Tibial artery (tissue), 4 donors: ENCODE measurements around the gene SMAD2.
A peak's percentile ranks its signal among the peaks of the same experiment; 100 is the strongest.

Experiments
- DNase-seq, 2 donors: peaks; one replicate each; pipeline ENCODE4 v3.0.0-alpha.2; 2019
- H3K27ac ChIP-seq, 2 donors: fragments of 200-600 bp; sonication (generic) in 1 of 2; 1 replicate in 1 of 2; 2 replicates in 1 of 2; pipeline ENCODE4 v1.5.1; 2018 to 2019; ENCODE audit warnings: mild to moderate bottlenecking in 1 of 2
- H3K27me3 ChIP-seq, 2 donors: fragments of 200-600 bp; sonication (generic) in 1 of 2; one replicate each; pipeline versions ENCODE4 v1.5.1 to v1.6.0; 2016 to 2019
- H3K36me3 ChIP-seq, 3 donors: fragments of 200-600 bp; sonication (generic) in 2 of 3; one replicate each; pipeline ENCODE4 v1.5.1; 2016 to 2019; ENCODE audit warnings: mild to moderate bottlenecking in 2 of 3
- H3K4me1 ChIP-seq, 4 donors: fragments of 200-600 bp; sonication (generic) in 2 of 4; 1 replicate in 3 of 4; 2 replicates in 1 of 4; pipeline ENCODE4 v1.5.1; 2016 to 2019
- H3K4me3 ChIP-seq, 2 donors: fragments of 200-600 bp; sonication (generic) in 1 of 2; 1 replicate in 1 of 2; 2 replicates in 1 of 2; pipeline ENCODE4 v1.5.1; 2018 to 2019; ENCODE audit warnings: mild to moderate bottlenecking in 2 of 2
- H3K9me3 ChIP-seq, 3 donors: fragments of 200-600 bp; sonication (generic) in 1 of 3; one replicate each; pipeline ENCODE4 v1.5.1; 2016 to 2019
- CTCF ChIP-seq, 2 experiments: fragments of 200-600 bp in 1 of 2; fragments of 450-650 bp in 1 of 2; IDR thresholded peaks; one replicate each; pipeline ENCODE4 v1.5.1; 2017 to 2019; ENCODE audit warnings: antibody characterized with exemption in 2 of 2, mild to moderate bottlenecking in 1 of 2, moderate library complexity in 1 of 2
- intact Hi-C: fragments of 100-400 bp; cut with DNase I; formaldehyde crosslinking; loops from one replicate; pipeline ENCODE4 v1.15.0; 2023; ENCODE audit warnings: low total_unique reads

The SMAD2 gene

GRCh38 chr18:47931718-47932103, 1.3 kb upstream of the SMAD2 start:
- H3K27me3 ChIP-seq: no peaks in the 10 kb centered on the region
- no peaks in the 10 kb centered on the region for H3K36me3 ChIP-seq
- TF ChIP-seq CTCF (IDR thresholded peaks at IDR 0.05): no peak
- peak overlapping the region; percentile 87 to 95 for H3K27ac ChIP-seq
- H3K4me3 ChIP-seq: peak overlapping the region; percentile 78 to 87
- H3K9me3 ChIP-seq: no peaks in the 10 kb centered on the region
- DNase-seq: no peak
- intact Hi-C loops: loop anchor here (10.0 kb wide), 2 partner anchors 73 to 513 kb away; no protein-coding TSS in a partner anchor
- H3K4me1 ChIP-seq: peaks cover 0 to 35% (median 14%) of the 10 kb centered on the region in 4 donors

DNA sequence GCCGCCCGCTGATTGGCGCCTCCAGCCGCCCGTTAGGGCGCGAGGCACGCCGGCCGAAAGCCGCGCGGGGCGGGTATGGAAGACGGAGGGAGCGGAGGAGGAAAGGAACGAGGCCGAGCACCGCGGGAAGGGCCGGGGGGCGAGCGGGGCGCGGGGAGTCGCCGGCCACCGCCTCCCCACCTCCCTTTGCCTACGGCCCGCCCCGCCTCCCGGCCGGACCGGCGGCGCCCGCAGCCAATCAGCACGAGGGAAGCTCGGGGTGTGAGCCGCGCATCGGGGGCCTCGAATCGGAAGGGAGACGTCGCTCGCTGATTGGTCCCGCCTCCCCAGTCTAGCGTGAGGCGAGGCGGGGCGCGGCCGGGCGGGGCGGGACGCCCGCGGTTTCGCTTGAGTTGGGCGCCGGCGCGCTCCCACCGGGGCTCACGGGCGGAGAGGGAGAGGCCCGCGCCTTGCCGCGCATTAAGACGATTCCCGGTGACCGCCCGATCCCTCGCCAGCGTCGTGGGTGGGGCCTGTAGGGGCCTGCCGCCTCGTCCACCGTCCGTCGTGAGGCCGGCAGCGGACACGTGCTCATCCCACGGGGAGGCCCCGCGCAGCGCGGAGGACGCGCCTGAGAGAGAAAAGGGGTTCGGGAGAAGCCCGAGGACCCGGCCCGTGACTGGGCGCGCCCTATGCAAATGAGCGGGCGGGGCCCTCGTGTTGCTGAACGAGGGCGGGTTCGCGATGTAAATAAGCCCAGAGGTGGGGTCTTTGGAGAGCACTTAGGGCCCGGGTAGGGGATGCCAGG, 665 bp upstream of the SMAD2 start:
- H3K27me3 ChIP-seq: no peaks in the 10 kb centered on the region
- peaks cover 0 to 41% (median 14%) of the 10 kb centered on the region in 4 donors for H3K4me1 ChIP-seq
- no peaks in the 10 kb centered on the region for H3K9me3 ChIP-seq
- TF ChIP-seq CTCF (IDR thresholded peaks at IDR 0.05): no peak
- no peaks in the 10 kb centered on the region for H3K36me3 ChIP-seq
- peak overlapping the region; percentile 78 to 87 for H3K4me3 ChIP-seq
- DNase-seq: peak; percentile 96 to 98
- peak overlapping the region; percentile 87 to 95 for H3K27ac ChIP-seq
- intact Hi-C loops: loop anchor here (10.0 kb wide), 2 partner anchors 74 to 514 kb away; no protein-coding TSS in a partner anchor

DNA sequence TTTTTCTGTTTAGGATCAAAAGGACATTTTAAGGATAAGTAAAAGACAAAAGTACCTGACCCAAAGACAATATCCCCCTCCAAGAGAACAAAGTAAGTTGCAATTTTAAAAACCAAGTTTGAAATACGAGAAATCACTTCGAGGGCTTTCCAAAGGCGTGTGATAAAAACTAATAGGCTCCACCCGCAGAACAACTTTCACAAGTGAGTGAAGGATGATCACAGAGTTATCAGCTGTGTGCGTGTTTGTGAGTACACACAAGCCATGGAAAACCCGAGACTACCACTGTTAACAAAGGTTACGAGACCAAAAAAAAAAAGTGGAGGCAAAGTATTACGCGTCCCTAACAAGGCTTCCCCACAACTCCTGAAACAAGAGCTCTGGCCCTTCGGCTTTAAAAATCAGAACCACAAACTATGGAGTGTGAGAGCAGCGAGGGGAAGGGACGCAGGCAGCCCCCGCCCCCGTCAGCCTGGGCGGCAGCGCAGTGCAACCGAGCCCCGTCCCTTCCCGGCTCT, 719 bp downstream of the SMAD2 start:
- peaks cover 0 to 49% (median 16%) of the 10 kb centered on the region in 4 donors for H3K4me1 ChIP-seq
- no peaks in the 10 kb centered on the region for H3K36me3 ChIP-seq
- intact Hi-C loops: loop anchor here (10.0 kb wide), 2 partner anchors 75 to 515 kb away; no protein-coding TSS in a partner anchor
- peak in 1 of 2 donors; percentile 21 for DNase-seq
- H3K27me3 ChIP-seq: no peaks in the 10 kb centered on the region
- peak overlapping the region; percentile 87 to 95 for H3K27ac ChIP-seq
- peak overlapping the region; percentile 78 to 87 for H3K4me3 ChIP-seq
- no peaks in the 10 kb centered on the region for H3K9me3 ChIP-seq
- no peak for TF ChIP-seq CTCF (IDR thresholded peaks at IDR 0.05)

DNA sequence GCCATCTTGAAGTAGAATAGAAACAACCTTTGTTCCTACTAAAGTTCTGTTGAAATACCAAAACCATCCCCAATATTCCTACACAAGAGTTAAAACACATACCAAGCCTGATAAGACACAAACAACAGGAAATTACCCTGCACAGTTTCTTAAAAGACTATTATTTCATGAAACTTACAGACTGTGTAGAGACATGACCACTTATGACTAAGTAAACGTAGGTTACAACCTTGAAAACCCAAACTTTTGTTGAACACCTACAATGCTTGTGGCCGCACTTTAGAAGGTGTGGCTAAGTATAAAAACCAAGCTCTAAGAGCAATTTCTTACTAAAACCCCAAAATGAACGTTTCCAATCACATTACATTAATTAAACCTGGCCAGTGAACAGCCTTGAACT, 2.0 kb downstream of the SMAD2 start:
- no peak for TF ChIP-seq CTCF (IDR thresholded peaks at IDR 0.05)
- Histone ChIP-seq H3K36me3 (no peaks in the 10 kb centered on the region), H3K27ac (no peak overlapping the region), H3K9me3 (no peaks in the 10 kb centered on the region), H3K4me1 (peaks cover 0 to 55% (median 18%) of the 10 kb centered on the region in 4 donors), H3K4me3 (no peak overlapping the region), H3K27me3 (no peaks in the 10 kb centered on the region)
- no peak for DNase-seq
- intact Hi-C loops: no loop called here

GRCh38 chr18:47926101-47926850, 4.2 kb downstream of the SMAD2 start:
- TF ChIP-seq CTCF (IDR thresholded peaks at IDR 0.05): no peak

More at GRCh38 chr18:47926101-47926850, 4.2 kb downstream of the SMAD2 start:
- H3K36me3 ChIP-seq: no peaks in the 10 kb centered on the region
- DNase-seq: no peak
- intact Hi-C loops: no loop called here
- no peaks in the 10 kb centered on the region for H3K9me3 ChIP-seq
- H3K27ac ChIP-seq: no peak overlapping the region
- no peak overlapping the region for H3K4me3 ChIP-seq
- H3K27me3 ChIP-seq: no peaks in the 10 kb centered on the region
- H3K4me1 ChIP-seq: peaks cover 0 to 59% (median 21%) of the 10 kb centered on the region in 4 donors
